GM23248 (cell line): Measurements from ENCODE around the gene CD1C.

ENCODE experiments used
- EZH2 ChIP-seq: fragments of 200-600 bp; sonication (generic); IDR thresholded peaks from 2 replicates; pipeline ENCODE4 v1.6.1; 2018; ENCODE audit warnings: antibody characterized with exemption, mild to moderate bottlenecking; ENCODE audit not compliant: insufficient read depth, poor library complexity, severe bottlenecking
- EZH2phosphoT487 ChIP-seq: fragments of 200-600 bp; sonication (generic); IDR thresholded peaks from 2 replicates; pipeline ENCODE4 v1.6.1; 2018; ENCODE audit warnings: antibody characterized with exemption, moderate library complexity, mild to moderate bottlenecking, low read depth; ENCODE audit not compliant: insufficient read depth

DNA sequence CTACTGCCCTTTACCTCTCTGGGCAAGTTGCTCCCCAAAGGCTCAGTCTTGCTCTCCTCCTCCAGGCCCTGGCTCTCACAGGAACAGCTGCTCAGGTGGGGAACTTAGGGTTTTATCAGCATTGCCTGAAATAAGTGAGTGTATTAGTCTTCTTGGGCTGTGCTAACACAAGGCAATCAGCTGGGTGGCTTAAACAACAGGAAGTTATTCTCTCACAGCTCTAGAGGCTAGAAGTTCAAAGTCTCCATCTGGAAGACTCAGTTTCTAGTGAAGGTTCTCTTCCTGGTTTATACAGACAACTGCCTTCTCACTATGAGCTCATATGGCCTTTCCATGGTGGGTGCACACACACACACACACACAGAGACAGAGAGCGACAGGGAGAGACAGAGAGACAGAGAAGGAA, 2.8 kb upstream of the CD1C start:
- TF ChIP-seq EZH2 (no peak), EZH2phosphoT487 (no peak)
